Neural progenitor cell (in vitro differentiated cells): ENCODE measurements around the gene MRPS34. TPM values are rescaled to one million over a fixed set of nuclear protein-coding genes. Genes with fewer than 3 reads are reported as not detected.

Experiments
- DNase-seq: peaks from one replicate; pipeline ENCODE4 v3.0.0-alpha.2; 2016; ENCODE audit warnings: low spot score
- H2AFZ ChIP-seq: fragments of 200-600 bp; sonication (generic); replicated peaks from 2 replicates; pipeline ENCODE4 v1.6.1; 2016; ENCODE audit warnings: antibody characterized with exemption
- H3F3A ChIP-seq: fragments of 200-600 bp; sonication (generic); 2 replicates; pipeline ENCODE4 v1.6.1; 2016; ENCODE audit warnings: antibody characterized with exemption, low read depth
- H3K27ac ChIP-seq: fragments of 200-600 bp; sonication (generic); 2 replicates; pipeline ENCODE4 v1.5.1; 2016; ENCODE audit warnings: mild to moderate bottlenecking
- H3K27me3 ChIP-seq: fragments of 200-600 bp; sonication (generic); 2 replicates; pipeline ENCODE4 v1.6.1; 2016; ENCODE audit warnings: mild to moderate bottlenecking, moderate library complexity
- H3K36me3 ChIP-seq: fragments of 200-600 bp; sonication (generic); 2 replicates; pipeline ENCODE4 v1.5.1; 2016
- H3K4me1 ChIP-seq: fragments of 200-600 bp; sonication (generic); 2 replicates; pipeline ENCODE4 v1.6.1; 2016; ENCODE audit warnings: mixed run types
- H3K4me2 ChIP-seq: fragments of 200-600 bp; sonication (generic); 2 replicates; pipeline ENCODE4 v1.6.1; 2016
- H3K4me3 ChIP-seq: fragments of 200-600 bp; sonication (generic); 2 replicates; pipeline ENCODE4 v1.5.1; 2016
- H3K79me2 ChIP-seq: fragments of 200-600 bp; sonication (generic); 2 replicates; pipeline ENCODE4 v1.6.1; 2016; ENCODE audit warnings: low read depth
- H3K9ac ChIP-seq: fragments of 200-600 bp; sonication (generic); 2 replicates; pipeline ENCODE4 v1.6.1; 2016
- H3K9me3 ChIP-seq: fragments of 200-600 bp; sonication (generic); 2 replicates; pipeline ENCODE4 v1.5.1; 2016; ENCODE audit warnings: low read depth
- H4K20me1 ChIP-seq: fragments of 200-600 bp; sonication (generic); 2 replicates; pipeline ENCODE4 v1.6.1; 2016; ENCODE audit warnings: low read depth
- H3K27ac Mint-ChIP-seq: 3 replicates; pipeline ENCODE4 v1.8.0; 2021; ENCODE audit warnings: mixed read lengths
- H3K27me3 Mint-ChIP-seq: 2 replicates; pipeline ENCODE4 v1.8.0; 2022; ENCODE audit warnings: low read depth, mild to moderate bottlenecking, inconsistent platforms, moderate library complexity, mixed read lengths; ENCODE audit not compliant: insufficient read depth
- H3K36me3 Mint-ChIP-seq: 3 replicates; pipeline ENCODE4 v1.8.0; 2021; ENCODE audit warnings: mixed read lengths
- H3K4me1 Mint-ChIP-seq: 3 replicates; pipeline ENCODE4 v1.8.0; 2021; ENCODE audit warnings: mixed read lengths
- H3K4me3 Mint-ChIP-seq: 3 replicates; pipeline ENCODE4 v1.8.0; 2021; ENCODE audit warnings: mild to moderate bottlenecking, moderate library complexity, mixed read lengths
- H3K9me3 Mint-ChIP-seq: 3 replicates; pipeline ENCODE4 v1.8.0; 2020; ENCODE audit warnings: mixed read lengths
- CTCF ChIP-seq: fragments of 200-600 bp; sonication (generic); IDR thresholded peaks from 2 replicates; pipeline ENCODE4 v1.5.1; 2017; ENCODE audit warnings: antibody characterized with exemption, mild to moderate bottlenecking
- EZH2 ChIP-seq: fragments of 200-600 bp; sonication (generic); IDR thresholded peaks from 2 replicates; pipeline ENCODE4 v1.6.1; 2017; ENCODE audit warnings: antibody characterized with exemption, mild to moderate bottlenecking, moderate library complexity
- EZH2phosphoT487 ChIP-seq: fragments of 200-600 bp; sonication (generic); IDR thresholded peaks from 2 replicates; pipeline ENCODE4 v1.6.1; 2017; ENCODE audit warnings: antibody characterized with exemption
- total RNA-seq: library from RNA; depleted of rRNA; stranded (reverse); fragments of >200 nt; gene quantifications from 2 replicates; pipeline ENCODE4 v1.2.3, GENCODE V29; 2015; ENCODE audit warnings: low replicate concordance

MRPS34 gene
- total RNA-seq, 1 donor from 2014 or later, result 48.4 TPM

- H3K36me3 Mint-ChIP-seq, result peaks cover 3% of the 10 kb centered on the region
- no peak overlapping the region for H3K4me3 Mint-ChIP-seq
- peaks cover 6% of the 10 kb centered on the region for H3K79me2 ChIP-seq
Observed at GRCh38 chr16:1767116-1767994, 5.6 kb downstream of the MRPS34 start.

DNA sequence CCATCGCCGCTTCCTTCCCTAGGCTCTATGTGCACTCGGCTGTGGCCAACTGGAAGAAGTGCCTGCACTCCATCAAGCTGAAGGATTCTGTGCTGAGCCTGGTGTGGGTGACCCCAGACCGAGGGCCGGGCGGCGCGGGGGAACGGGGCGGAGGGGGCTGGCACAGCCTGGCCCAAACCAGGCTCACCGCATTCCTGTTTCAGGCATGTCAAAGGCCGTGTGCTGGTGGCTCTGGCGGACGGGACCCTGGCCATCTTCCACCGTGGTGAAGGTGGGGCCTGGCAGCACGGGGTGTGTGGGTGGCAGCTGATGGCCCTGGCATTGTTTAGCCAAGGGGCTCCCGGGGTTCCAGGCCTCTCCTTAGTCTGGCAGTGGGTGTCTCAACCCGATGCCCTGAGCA is 6.2 kb downstream of the MRPS34 start:
- H3K4me3 ChIP-seq, result no peak overlapping the region
- H3K27me3 ChIP-seq, result no peaks in the 10 kb centered on the region
- Mint-ChIP-seq H3K9me3 (no peaks in the 10 kb centered on the region), H3K36me3 (no peaks in the 10 kb centered on the region), H3K27me3 (peaks cover 4% of the 10 kb centered on the region), H3K27ac (no peak overlapping the region), H3K4me3 (no peak overlapping the region), H3K4me1 (peaks cover under 1% of the 10 kb centered on the region)
- H3K9ac ChIP-seq, result no peak overlapping the region
- peaks cover 37% of the 10 kb centered on the region for H4K20me1 ChIP-seq
- no peak overlapping the region for H2AFZ ChIP-seq
- H3F3A ChIP-seq, result peaks cover 15% of the 10 kb centered on the region
- no peaks in the 10 kb centered on the region for H3K36me3 ChIP-seq
- no peak overlapping the region for H3K27ac ChIP-seq
- no peaks in the 10 kb centered on the region for H3K4me1 ChIP-seq
- DNase-seq, result no peak
- TF ChIP-seq EZH2phosphoT487, result no peak
- TF ChIP-seq CTCF, result no peak
- no peak for TF ChIP-seq EZH2
- H3K4me2 ChIP-seq, result no peak overlapping the region
- no peaks in the 10 kb centered on the region for H3K79me2 ChIP-seq
- H3K9me3 ChIP-seq, result no peaks in the 10 kb centered on the region

More at GRCh38 chr16:1767116-1767994, 5.6 kb downstream of the MRPS34 start:
- H3K27ac Mint-ChIP-seq, result no peak overlapping the region
- peaks cover 7% of the 10 kb centered on the region for H3K4me1 Mint-ChIP-seq
- no peak overlapping the region for H3K4me2 ChIP-seq
- H3K36me3 ChIP-seq, result no peaks in the 10 kb centered on the region
- no peak overlapping the region for H3K4me3 ChIP-seq
- TF ChIP-seq EZH2phosphoT487 (no peak), EZH2 (no peak), CTCF (no peak)
- no peak overlapping the region for H3K27ac ChIP-seq
- H3K9me3 ChIP-seq, result no peaks in the 10 kb centered on the region
- H3K27me3 Mint-ChIP-seq, result peaks cover 7% of the 10 kb centered on the region
- H3K9ac ChIP-seq, result no peak overlapping the region
- no peaks in the 10 kb centered on the region for H3K27me3 ChIP-seq
- no peak for DNase-seq
- H2AFZ ChIP-seq, result no peak overlapping the region
- H3K4me1 ChIP-seq, result no peaks in the 10 kb centered on the region
- no peaks in the 10 kb centered on the region for H3K9me3 Mint-ChIP-seq
- peaks cover 15% of the 10 kb centered on the region for H3F3A ChIP-seq
- peaks cover 43% of the 10 kb centered on the region for H4K20me1 ChIP-seq

GRCh38 chr16:1766231-1766630 is 6.7 kb downstream of the MRPS34 start:
- peaks cover 15% of the 10 kb centered on the region for H3F3A ChIP-seq
- no peaks in the 10 kb centered on the region for H3K9me3 ChIP-seq
- Mint-ChIP-seq H3K27me3 (peaks cover 4% of the 10 kb centered on the region), H3K4me3 (no peak overlapping the region), H3K27ac (no peak overlapping the region), H3K9me3 (no peaks in the 10 kb centered on the region), H3K4me1 (no peaks in the 10 kb centered on the region), H3K36me3 (peaks cover 2% of the 10 kb centered on the region)
- no peak overlapping the region for H3K27ac ChIP-seq
- H3K4me3 ChIP-seq, result no peak overlapping the region
- no peaks in the 10 kb centered on the region for H3K4me1 ChIP-seq
- H3K4me2 ChIP-seq, result no peak overlapping the region
- peaks cover 37% of the 10 kb centered on the region for H4K20me1 ChIP-seq
- TF ChIP-seq EZH2 (no peak), EZH2phosphoT487 (no peak), CTCF (no peak)
- H3K79me2 ChIP-seq, result no peaks in the 10 kb centered on the region
- no peak overlapping the region for H3K9ac ChIP-seq
- no peaks in the 10 kb centered on the region for H3K27me3 ChIP-seq
- H2AFZ ChIP-seq, result no peak overlapping the region
- no peaks in the 10 kb centered on the region for H3K36me3 ChIP-seq
- DNase-seq, result no peak
